Measurements from ENCODE around the gene BIRC6.

DNA sequence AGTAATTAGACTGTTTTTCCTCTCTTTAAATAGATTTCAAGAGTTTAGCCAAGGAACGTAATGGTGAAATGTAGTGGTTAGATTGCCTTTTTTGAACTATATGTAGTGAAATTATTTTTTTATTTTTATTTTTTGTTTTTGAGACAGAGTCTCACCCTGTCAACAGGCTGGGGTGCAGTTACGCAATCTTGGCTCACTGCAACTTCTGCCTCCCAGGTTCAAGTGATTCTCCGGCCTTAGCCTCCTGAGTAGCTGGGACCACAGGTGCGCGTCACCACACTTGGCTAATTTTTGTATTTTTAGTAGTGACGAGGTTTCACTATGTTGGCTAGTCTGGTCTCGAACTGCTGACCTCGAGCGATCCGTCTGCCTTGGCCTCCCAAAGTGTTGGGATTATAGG lies 60.8 kb downstream of the BIRC6 start:
- TF ChIP-seq, protein P1, sequence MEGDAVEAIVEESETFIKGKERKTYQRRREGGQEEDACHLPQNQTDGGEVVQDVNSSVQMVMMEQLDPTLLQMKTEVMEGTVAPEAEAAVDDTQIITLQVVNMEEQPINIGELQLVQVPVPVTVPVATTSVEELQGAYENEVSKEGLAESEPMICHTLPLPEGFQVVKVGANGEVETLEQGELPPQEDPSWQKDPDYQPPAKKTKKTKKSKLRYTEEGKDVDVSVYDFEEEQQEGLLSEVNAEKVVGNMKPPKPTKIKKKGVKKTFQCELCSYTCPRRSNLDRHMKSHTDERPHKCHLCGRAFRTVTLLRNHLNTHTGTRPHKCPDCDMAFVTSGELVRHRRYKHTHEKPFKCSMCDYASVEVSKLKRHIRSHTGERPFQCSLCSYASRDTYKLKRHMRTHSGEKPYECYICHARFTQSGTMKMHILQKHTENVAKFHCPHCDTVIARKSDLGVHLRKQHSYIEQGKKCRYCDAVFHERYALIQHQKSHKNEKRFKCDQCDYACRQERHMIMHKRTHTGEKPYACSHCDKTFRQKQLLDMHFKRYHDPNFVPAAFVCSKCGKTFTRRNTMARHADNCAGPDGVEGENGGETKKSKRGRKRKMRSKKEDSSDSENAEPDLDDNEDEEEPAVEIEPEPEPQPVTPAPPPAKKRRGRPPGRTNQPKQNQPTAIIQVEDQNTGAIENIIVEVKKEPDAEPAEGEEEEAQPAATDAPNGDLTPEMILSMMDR (IDR thresholded peaks at IDR 0.05) = no peak
- no peak for TF ChIP-seq POLR2A (IDR thresholded peaks at IDR 0.05)

Data from uterus (tissue), 2 donors.